HepG2 (cell line): ENCODE results near the gene CDX2. TPM values are rescaled to one million over a fixed set of nuclear protein-coding genes. Genes with fewer than 3 reads are reported as not detected.

Experiments used
- ATAC-seq: fragments of 200-7000 bp; cut with Tn5 transposase; 3 replicates; pipeline ENCODE4 v1.9.1; 2020; ENCODE audit warnings: mild to moderate bottlenecking, moderate library complexity
- BruUV-seq: library from RNA; stranded (reverse); fragments of 400-500 nt; replicated peaks from 2 replicates; lab custom pipeline; 2021; lab: Mats Ljungman, UMichigan
- CTCF ChIA-PET: fragments of 300-600 bp; formaldehyde crosslinking; extraction: SDS; loops from one replicate; lab custom pipeline; 2021; ENCODE audit warnings: low total read pairs, inconsistent platforms, low intra/inter-chr PET ratio; lab: Yijun Ruan, JAX
- POLR2A ChIA-PET: fragments of 350-600 bp; sonication (Branson Sonifier 250); formaldehyde crosslinking; loops from one replicate; lab custom pipeline; 2020; ENCODE audit warnings: antibody characterized with exemption, inconsistent platforms; lab: Yijun Ruan, JAX
- DNase-seq: peaks from one replicate; pipeline ENCODE4 v3.0.0-alpha.2; 2015; ENCODE audit warnings: low spot score
- FAIRE-seq: peaks from 3 replicates; lab custom pipeline; 2011; peaks lifted over from hg19 to GRCh38; lab: Jason Lieb, UNC
- H2AFZ ChIP-seq: one replicate; pipeline ENCODE4 v1.6.1; 2011; ENCODE audit warnings: low read length, inconsistent platforms
- H3K27ac ChIP-seq: fragments of 300-600 bp; 3 replicates; pipeline ENCODE4 v1.8.0; 2011; ENCODE audit warnings: mixed run types, mild to moderate bottlenecking, mixed read lengths, low read length, inconsistent platforms; ENCODE audit not compliant: insufficient read depth; ENCODE audit errors: extremely low read length
- H3K27me3 ChIP-seq, 2 experiments: fragments of 200-600 bp in 1 of 2; 2 replicates in 1 of 2; 3 replicates in 1 of 2; pipeline versions ENCODE4 v1.6.0 to v1.8.0; 2011; ENCODE audit warnings: low read length in 2 of 2, mild to moderate bottlenecking in 2 of 2, moderate library complexity in 2 of 2, inconsistent platforms in 1 of 2; ENCODE audit not compliant: insufficient read depth in 2 of 2, control insufficient read depth in 1 of 2
- H3K36me3 ChIP-seq, 2 experiments: fragments of 200-600 bp in 1 of 2; replicated peaks in 1 of 2; 2 replicates in 1 of 2; 3 replicates in 1 of 2; pipeline versions ENCODE4 v1.5.1 to v1.8.0; 2011; ENCODE audit warnings: low read length in 2 of 2, inconsistent platforms in 1 of 2; ENCODE audit not compliant: insufficient read depth in 2 of 2, control insufficient read depth in 1 of 2
- H3K4me1 ChIP-seq: 2 replicates; pipeline ENCODE4 v1.5.1; 2012; ENCODE audit warnings: low read length, inconsistent platforms; ENCODE audit not compliant: insufficient read depth
- H3K4me2 ChIP-seq: 2 replicates; pipeline ENCODE4 v1.6.0; 2011; ENCODE audit warnings: low read depth, low read length, inconsistent platforms
- H3K4me3 ChIP-seq, 3 experiments: fragments of 200-600 bp in 1 of 3; sonication (generic), shearing (Covaris generic) in 1 of 3; replicated peaks in 1 of 3; 2 replicates each; pipeline ENCODE4 v1.5.1; 2011 to 2016; ENCODE audit warnings: low read length in 3 of 3, inconsistent platforms in 2 of 3, low read depth in 2 of 3, mild to moderate bottlenecking in 2 of 3, control low read depth in 1 of 3, mixed read lengths in 1 of 3; ENCODE audit not compliant: insufficient read depth in 1 of 3
- H3K79me2 ChIP-seq: one replicate; pipeline ENCODE4 v1.6.1; 2011; ENCODE audit warnings: low read length, inconsistent platforms; ENCODE audit not compliant: insufficient read depth
- H3K9ac ChIP-seq: 2 replicates; pipeline ENCODE4 v1.6.0; 2011; ENCODE audit warnings: mild to moderate bottlenecking, low read depth, low read length, inconsistent platforms; ENCODE audit not compliant: insufficient read depth
- H3K9me3 ChIP-seq: 2 replicates; pipeline ENCODE4 v1.5.1; 2012; ENCODE audit warnings: mild to moderate bottlenecking, low read length
- H4K20me1 ChIP-seq: 2 replicates; pipeline ENCODE4 v1.6.0; 2011; ENCODE audit warnings: inconsistent platforms, mild to moderate bottlenecking, low read length, moderate library complexity; ENCODE audit not compliant: insufficient read depth
- CEBPG ChIP-seq: IDR thresholded peaks from 2 replicates; pipeline ENCODE4 v1.6.1; 2016
- CREB3 ChIP-seq: sonication (generic); formaldehyde crosslinking; IDR thresholded peaks from 2 replicates; pipeline ENCODE4 v1.5.0; 2020; ENCODE audit warnings: missing genetic modification reagents
- HOMEZ ChIP-seq: IDR thresholded peaks from 2 replicates; pipeline ENCODE4 v1.6.1; 2016; ENCODE audit warnings: low read depth
- IRX3 ChIP-seq: sonication (generic); formaldehyde crosslinking; IDR thresholded peaks from 2 replicates; pipeline ENCODE4 v1.8.1; 2023; ENCODE audit warnings: mild to moderate bottlenecking, low read depth, missing genetic modification reagents, borderline replicate concordance
- PTBP1 ChIP-seq: fragments of 200-400 bp; formaldehyde crosslinking; IDR thresholded peaks from 2 replicates; pipeline ENCODE4 v1.6.1; 2018; ENCODE audit warnings: low read length, low read depth; ENCODE audit not compliant: poor library complexity, severe bottlenecking
- RXRB ChIP-seq: IDR thresholded peaks from 2 replicates; pipeline ENCODE4 v1.6.1; 2016; ENCODE audit warnings: borderline replicate concordance, missing genetic modification reagents, missing compliant biosample characterization
- ZBTB46 ChIP-seq: sonication (generic); formaldehyde crosslinking; IDR thresholded peaks from 2 replicates; pipeline ENCODE4 v1.4.0; 2020; ENCODE audit warnings: mild to moderate bottlenecking, missing genetic modification reagents, borderline replicate concordance
- ZFAT ChIP-seq: sonication (generic); formaldehyde crosslinking; conservative IDR thresholded peaks from 2 replicates; pipeline ENCODE4 v1.8.1; 2023; ENCODE audit warnings: missing genetic modification reagents, inconsistent platforms
- ZNF562 ChIP-seq: sonication (generic); formaldehyde crosslinking; IDR thresholded peaks from 2 replicates; pipeline ENCODE4 v1.8.0; 2022; ENCODE audit warnings: missing genetic modification reagents, borderline replicate concordance
- ZNF644 ChIP-seq: IDR thresholded peaks from 2 replicates; pipeline ENCODE4 v1.6.1; 2016; ENCODE audit warnings: low read depth
- ZUFSP ChIP-seq: sonication (generic); formaldehyde crosslinking; IDR thresholded peaks from 2 replicates; pipeline ENCODE4 v1.9.0; 2021; ENCODE audit warnings: missing genetic modification reagents, mild to moderate bottlenecking, borderline replicate concordance
- WGBS: methylation state at CpG from one replicate; pipeline ENCODE4 v1.1.6; 2017; ENCODE audit warnings: low lambda C conversion rate; 5-methylcytosine and 5-hydroxymethylcytosine counted together
- in situ Hi-C: cut with HindIII; loops from 2 replicates; pipeline ENCODE4 v1.10.0; 2017; ENCODE audit warnings: low pct_unique_long_range_greater_than_20kb; ENCODE audit not compliant: extremely low pct_ligation_motif_present
- intact Hi-C: fragments of 100-400 bp; cut with micrococcal nuclease; formaldehyde crosslinking; loops from one replicate; pipeline ENCODE4 v1.10.0; 2022; ENCODE audit not compliant: unreplicated experiment
- polyA plus RNA-seq, 8 experiments: library from polyadenylated mRNA; depleted of rRNA in 3 of 8; stranded (reverse) in 7 of 8; unstranded in 1 of 8; fragments of >200 nt; fragmentation: Illumina TruSeq in 4 of 8; extraction: Trizol in 4 of 8; gene quantifications; 2 replicates each; pipeline versions ENCODE4 v1.2.1 to v1.2.3, GENCODE V29; 2011 to 2016; ENCODE audit warnings: low read depth in 4 of 8, missing spikeins in 1 of 8, mixed read lengths in 1 of 8; ENCODE audit not compliant: insufficient read depth in 1 of 8
- total RNA-seq, 5 experiments: library from RNA; depleted of rRNA; stranded (reverse); fragments of >200 nt; fragmentation: Illumina TruSeq; extraction: Trizol; gene quantifications; 2 replicates each; pipeline ENCODE4 v1.2.3, GENCODE V29; 2016; ENCODE audit warnings: low read depth in 1 of 5

The CDX2 gene
- total and polyA plus RNA-seq, 2 of the 13 experiments (the other 11 are each of a cell fraction or from before 2014, with no cell fraction given), result 0.04 TPM; not detected in 1

- intact Hi-C loops, result no loop called here
- Histone ChIP-seq H4K20me1 (no peaks in the 10 kb centered on the region), H3K27me3 (peaks cover 15 to 76% of the 10 kb centered on the region in 2 experiments), H3K4me3 (no peak overlapping the region), H2AFZ (no peak overlapping the region), H3K4me1 (peaks cover 21% of the 10 kb centered on the region; the same call in 1 of the 2 replicates), H3K36me3 (no peaks in the 10 kb centered on the region)
- ATAC-seq (no peak), FAIRE-seq (no peak)
- POLR2A ChIA-PET, result no interaction called here
- in situ Hi-C loops, result loop anchor here (10.0 to 25.0 kb wide), 2 partner anchors 606 to 1009 kb away; no protein-coding TSS in a partner anchor
- TF ChIP-seq IRX3 (CRISPR knock-in tag) (no peak), PTBP1 (no peak), ZBTB46 (CRISPR knock-in tag) (no peak), RXRB (no peak), CREB3 (CRISPR knock-in tag) (no peak), ZNF644 (CRISPR knock-in tag) (no peak), ZNF562 (CRISPR knock-in tag) (no peak), CEBPG (CRISPR knock-in tag) (no peak), ZUFSP (CRISPR knock-in tag) (no peak), ZFAT (CRISPR knock-in tag) (no peak), HOMEZ (CRISPR knock-in tag) (no peak)
- TF ChIP-seq, all 625 proteins: peak for 0
- BruUV-seq, result no TSS peak
- Histone ChIP-seq H3K9ac (no peak overlapping the region), H3K4me2 (no peak overlapping the region), H3K27ac (no peak overlapping the region), H3K9me3 (no peaks in the 10 kb centered on the region), H3K79me2 (no peaks in the 10 kb centered on the region)
- CTCF ChIA-PET, result no interaction called here
- DNase-seq, result no peak
- WGBS, result 45% methylated on average over 11 of the region's 13 CpGs
Measured at GRCh38 chr13:27971236-27971645, 2.1 kb upstream of the CDX2 start.
